Stimulated activated CD8-positive, alpha-beta memory T cell treated with anti-CD3 and anti-CD28 coated beads, Interleukin-4, amount 100 ng/mL, for 48 hours (primary cell): ENCODE measurements around the gene FAM111B.
"Not testable (repeated sequence)": the region's sequence is repeated elsewhere in the genome, so short reads cannot be mapped to it uniquely, and the experiment has no call there.

Experiments
- DNase-seq: peaks from one replicate; pipeline ENCODE4 v3.0.0-alpha.2; 2020

The FAM111B gene

DNA sequence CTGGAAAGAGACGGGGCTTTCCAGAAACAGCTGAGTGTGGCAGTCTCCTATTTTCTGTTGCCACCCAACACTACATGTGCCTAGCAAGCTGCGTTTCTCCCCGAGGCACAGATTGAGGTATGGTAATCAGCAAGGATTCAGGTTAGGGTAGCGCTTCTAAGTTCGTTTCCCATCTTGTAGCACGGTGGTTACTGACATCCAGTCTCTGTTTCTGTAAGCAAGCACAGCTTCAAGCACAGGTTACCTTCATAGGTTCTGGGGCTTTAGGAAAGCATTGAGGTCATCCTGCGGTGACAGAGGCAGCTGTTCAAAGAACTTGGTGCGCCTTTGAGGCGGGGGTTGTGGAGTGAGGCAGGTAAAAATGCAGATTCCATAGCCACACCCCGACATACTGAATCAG, 684 bp downstream of the FAM111B start:
- DNase-seq: peak; percentile 27

DNA sequence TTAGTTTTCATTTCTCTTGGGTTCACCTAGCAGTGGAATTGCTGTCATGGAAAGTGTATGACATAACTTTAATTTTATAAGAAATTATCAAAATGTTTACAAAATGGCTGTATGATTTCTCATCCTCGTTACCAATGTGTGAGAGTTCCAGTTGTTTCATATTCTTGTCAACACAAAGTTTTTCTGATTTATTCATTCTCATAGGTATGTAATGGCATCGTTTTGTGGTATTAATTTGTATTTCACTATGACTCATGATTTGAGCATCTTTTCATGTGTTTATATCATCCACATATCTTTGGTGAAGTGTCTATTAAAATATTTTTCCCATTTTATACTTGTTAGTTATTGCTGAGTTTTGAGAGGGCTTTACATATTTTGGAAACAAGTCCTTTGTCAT, 5.5 kb downstream of the FAM111B start:
- DNase-seq: no peak

DNA sequence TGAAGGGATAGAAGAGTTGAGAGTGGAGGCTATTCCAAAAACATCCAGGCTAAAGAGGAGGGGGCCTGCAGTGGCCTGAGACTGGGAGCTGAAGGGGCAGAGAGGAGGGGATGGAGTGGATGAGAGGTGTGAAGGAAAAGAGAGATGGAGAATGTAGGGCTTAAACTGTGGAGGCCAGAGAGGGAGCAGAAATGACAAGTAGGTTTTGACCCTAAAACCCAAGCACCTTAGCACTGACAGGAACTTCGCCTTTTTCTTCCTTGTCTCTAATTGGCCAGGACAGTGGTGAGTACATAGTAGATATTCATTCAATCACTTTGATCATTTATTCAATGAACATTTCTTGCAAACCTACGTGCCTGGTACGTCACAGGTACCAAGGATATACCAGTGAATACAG, 7.3 kb downstream of the FAM111B start:
- no peak for DNase-seq

DNA sequence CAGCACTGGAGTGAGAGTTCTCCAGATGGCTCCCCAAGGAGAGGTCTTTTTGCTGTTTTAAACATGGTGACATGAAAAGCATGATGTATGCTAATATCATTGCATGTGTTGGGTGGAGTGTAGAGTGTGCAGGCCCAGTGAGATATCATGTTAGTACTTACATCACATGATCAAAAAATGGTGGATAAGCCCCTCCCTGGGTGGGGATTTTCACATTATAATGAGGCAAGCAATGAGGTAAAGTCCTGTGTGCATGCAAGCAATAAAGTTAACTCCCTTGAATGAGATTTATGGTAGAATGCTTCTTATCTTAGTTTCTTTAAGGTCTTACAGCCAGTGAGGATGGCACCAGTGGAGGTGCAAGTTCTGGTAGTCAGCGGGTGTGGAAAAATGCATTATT, 8.5 kb downstream of the FAM111B start:
- DNase-seq: no peak

DNA sequence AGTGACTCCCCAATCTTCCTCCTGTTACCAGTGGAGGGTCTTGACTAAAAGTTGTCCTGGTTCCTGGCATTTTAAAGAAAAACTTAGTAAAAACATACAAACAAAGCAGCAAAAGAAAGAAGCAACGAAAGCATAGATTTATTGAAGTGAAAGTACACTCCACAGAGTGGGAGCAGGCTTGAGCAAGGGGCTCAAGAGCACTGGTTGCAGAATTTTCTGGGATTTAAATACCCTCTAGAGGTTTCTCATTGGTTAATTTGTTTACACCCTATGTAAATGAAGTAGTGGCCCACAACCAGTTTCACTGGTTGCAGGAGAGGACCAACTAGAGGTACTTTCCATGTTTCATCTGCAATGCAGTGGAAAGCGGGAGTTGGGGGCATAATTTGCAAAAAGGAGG, 10.7 kb downstream of the FAM111B start:
- DNase-seq: no peak

DNA sequence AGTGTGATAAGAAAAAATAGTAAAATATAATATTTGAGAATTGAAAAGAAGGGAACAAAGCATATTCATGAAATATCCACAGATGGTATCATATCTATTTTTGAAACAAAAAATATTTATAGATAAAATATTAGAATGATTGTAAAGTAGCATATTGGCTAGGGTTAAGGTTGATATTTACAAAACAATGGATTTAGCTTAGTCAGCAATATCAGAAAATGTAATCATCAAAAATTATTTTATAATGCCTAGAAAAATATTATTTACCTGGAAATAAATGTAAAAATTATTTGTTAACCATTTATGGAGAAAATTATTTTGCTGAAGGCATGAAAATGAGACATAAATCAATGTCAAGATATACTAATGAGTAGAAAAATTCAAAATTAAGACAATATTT, 12.8 kb downstream of the FAM111B start:
- DNase-seq: no peak

DNA sequence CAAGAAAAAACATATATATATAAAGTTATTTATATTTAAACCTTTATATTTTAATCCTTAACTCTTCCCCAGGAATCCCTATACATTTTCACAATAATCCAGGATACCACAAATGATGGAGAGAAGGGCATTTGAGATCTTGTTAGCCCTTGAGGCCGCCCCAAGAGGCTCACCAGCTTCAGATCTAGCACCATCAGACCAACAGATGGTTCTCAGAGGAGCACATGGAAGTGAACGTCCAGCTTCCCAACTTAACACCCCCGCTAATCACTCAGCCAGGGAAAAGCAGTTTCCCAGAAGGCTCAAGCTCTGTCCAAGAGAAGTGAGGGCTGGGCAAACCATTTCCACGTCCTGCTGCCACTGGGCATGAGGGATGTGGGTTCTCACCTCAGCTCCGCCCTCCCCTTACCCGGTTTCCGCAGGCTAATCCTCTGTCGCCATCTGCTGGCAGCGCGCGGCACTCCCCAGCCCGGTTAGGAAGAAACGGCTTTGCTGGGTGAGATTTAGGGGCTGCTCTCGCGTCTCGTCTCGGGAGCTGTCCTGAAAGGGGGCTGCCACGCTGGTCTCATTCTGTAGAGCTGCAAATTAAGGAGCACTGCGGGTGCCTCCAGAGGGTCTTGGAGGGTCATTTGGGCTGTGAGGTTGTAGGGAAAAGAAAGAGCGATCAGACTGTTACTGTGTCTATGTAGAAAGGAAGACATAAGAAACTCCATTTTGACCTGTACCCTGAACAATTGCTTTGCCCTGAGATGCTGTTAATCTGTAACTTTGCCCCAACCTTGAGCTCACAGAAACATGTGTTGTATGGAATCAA, 28.8 kb downstream of the FAM111B start:
- DNase-seq: peak; percentile 96

DNA sequence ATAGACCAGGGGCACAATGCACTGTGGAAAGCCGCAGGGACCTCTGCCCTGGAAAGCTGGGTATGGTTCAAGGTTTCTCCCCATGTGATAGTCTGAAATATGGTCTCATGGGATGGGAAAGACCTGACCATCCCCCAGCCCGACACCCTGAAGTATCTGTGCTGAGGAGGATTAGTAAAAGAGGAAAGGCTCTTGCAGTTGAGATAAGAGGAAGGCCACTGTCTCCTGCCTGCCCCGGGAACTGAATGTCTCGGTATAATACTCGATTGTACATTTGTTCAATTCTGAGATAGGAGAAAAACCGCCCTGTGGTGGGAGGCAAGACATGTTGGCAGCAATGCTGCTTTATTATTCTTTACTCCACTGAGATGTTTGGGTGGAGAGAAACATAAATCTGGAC, 29.5 kb downstream of the FAM111B start:
- DNase-seq: not testable (repeated sequence)

DNA sequence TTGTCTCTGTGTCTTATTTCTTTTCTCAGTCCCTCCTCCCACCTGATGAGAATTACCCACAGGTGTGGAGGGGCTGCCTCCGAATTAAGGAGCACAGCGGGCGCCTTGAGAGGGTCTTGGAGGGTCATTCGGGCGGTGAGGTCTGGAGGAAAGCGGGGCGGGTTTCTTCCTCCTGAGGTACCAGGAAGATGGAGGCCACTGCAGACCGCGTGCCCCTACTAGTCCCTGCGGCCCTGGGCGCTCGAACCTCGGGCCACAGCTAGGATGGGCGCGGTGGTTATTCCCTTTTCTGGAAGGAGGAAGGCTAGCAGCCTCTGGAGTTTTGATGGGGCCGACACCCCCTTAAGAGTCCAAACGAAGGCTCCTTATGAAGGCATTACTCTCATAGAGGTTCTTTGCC, 30.2 kb downstream of the FAM111B start:
- DNase-seq: no peak

DNA sequence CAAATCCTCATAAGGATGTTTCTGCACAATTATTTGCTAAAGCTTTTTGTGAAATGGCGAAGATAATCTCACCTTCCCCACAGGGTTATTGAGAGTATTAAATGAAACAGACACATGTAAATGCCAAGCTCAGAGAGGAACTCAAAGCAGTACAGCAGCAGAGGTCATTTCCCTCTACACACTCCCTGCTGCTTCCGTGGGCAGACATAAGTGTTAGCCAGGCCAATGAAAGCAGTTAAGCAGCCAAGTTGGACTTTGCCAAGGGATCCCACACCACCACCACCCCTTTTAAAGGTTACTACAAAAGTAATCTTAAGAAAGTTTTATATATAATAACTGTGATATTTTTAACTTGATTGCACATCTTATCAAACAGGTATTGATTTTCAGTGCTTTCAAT, 31.6 kb downstream of the FAM111B start:
- DNase-seq: no peak

DNA sequence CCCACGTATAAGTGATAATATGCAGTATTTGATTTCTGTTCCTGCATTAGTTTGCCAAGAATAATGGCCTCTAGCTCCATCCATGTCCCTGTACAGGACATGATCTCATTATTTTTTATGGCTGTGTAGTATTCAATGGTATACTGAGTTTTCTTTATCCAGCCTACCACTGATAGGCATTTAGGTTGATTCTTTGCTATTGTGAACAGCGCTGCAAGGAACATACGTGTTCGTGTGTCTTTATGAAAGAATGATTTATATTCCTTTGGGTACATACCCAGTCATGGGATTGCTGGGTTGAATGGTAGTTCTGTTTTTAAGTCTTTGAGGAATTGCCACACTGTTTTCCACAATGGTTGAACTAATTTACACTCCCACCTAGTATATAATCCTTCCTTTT, 34.2 kb downstream of the FAM111B start:
- no peak for DNase-seq

DNA sequence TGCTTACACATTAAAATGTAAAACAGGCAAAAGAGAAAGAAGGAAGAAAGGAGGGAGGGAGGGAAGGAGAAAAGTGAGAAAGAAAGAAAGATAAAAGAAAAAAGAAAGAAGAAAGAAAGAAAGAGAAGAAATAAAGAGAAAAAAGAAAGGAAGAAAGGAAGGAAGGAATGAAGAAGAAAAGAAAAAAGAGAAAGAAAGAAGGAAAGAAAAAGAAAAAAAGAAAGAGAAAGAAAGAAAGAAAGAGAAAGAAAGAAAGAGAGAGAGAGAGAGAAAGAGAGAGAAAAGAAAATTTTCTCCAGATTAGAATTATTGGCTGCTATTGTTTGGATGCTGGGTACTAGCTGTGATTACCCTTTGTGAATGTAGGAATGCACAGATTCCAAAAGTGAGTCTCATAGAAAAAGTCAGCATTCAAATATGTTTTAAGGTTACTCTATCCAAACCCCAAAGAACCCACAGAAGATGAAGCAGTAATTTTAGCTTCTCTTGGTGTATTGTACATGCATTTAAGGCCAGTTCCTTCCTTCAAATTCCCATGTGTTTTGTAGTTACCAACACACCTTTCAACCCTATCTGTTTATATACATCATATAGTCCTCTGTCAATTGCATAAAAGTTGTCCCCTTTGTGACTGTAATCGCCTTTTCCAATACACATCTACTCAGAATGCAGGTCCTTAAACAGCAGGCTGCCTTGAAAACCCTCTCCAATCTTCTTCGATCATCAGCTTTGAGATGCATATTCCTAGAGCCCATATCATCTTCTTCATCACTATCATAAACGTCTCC, 34.8 kb downstream of the FAM111B start:
- no peak for DNase-seq

DNA sequence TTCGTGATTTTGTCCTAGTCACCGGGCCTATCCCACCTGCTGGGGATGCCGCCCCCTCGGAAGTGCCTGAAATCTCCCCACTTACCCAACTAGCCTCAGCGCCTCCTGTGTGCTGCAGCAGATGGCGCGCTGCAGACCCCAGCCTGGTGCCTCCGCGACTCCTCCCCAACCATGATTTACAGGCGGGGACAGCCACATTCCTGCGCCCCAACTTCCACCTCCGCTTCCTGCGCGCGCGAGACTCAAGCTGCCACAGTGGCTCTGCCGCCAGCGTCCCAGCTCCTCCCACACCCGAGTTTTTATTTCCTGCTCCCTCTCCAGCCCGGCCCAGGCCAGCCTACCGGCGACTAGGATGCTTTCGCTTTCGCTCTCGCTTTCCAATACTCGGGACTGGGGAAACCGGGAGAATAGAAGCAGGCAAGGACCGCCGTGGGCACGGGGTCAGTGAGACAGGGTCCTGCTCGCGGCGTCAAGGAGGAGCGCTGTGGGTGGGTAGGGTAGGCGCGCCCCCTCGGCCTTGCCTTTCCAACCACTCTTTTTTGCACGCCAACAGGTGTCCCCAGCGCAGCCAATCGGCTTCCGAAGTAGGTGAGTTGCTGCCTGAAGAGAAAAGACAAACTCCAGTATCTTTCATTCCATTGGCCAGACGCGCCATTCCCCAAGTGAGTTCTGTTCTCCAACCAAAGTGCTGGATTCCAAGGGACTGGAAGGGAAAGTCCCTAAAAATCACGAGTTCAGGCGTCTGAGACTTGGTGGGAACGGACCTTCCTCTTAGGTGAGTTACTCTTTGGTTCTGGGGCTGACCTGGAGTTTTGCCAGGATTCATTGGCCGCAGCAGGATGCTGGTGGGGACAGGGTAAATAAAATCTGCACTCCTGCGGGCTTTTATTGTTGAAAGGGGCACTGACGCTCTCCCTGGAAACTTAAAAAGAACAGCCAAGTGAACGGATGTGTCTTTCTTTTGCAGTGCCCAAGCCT, 35.8 kb downstream of the FAM111B start, which contains the start of gene FAM111A:
Gene FAM111A (plus strand): TSS at position 327 of the 978 bp plus-strand sequence. CDS start 6,017 bp downstream, outside the sequence.
- DNase-seq: peak; percentile 86

DNA sequence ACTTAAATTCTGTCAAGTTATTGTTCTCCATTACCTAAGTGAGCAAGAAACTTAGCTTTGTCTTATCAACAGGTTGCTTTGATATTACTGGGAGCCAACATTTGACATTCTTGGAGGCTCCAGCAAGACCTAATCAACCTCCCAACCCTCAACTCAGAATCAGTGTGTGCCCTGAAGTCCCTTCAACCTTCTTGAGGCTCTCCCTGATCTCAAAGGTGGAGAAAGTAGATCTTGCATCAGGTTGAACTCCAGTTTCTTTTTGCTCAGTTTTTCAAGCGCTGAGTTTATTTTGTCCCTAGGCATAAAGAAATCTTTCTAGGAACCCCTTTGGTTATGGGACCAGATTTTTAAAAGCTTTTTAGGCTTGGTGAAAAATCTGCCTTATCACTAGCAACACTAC, 37.1 kb downstream of the FAM111B start:
- no peak for DNase-seq

DNA sequence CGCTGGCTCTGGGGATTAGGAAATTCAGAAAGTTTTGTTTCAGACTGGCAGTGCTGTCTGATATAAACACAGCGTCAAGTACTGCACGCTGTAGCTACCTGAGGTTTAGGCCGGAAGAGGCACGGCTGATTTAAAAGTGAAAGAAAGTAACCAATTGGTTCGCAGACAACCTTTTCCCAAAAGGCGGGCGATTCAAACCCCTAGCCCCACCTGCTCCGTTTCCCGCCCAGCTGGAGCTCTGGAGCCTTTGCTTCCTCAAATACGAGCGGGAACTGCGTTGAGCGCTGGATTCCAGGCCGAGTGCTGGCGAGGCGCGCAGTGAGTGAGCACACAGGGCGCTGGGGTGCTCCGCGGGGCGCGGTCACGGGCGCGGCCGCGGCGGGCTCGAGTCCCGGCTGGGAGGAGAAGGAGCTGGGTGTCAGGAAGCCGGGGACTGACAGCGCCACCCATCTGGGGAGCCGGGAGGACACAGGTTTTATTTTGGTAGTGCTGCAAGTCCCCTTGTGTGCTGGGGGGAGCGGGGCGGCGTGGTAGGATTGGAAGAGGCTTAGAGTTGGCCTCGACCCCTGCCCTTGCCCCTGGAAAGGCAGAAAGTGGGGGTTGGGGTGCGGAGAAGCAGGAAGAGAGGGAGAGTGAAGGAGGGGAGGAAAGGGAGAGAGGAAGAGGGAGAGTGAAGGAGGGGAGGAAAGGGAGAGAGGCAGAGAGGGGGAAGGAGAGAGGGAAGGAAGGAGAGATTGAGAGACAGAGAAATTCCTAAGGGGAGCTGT, 37.7 kb downstream of the FAM111B start:
- peak; percentile 80 for DNase-seq

DNA sequence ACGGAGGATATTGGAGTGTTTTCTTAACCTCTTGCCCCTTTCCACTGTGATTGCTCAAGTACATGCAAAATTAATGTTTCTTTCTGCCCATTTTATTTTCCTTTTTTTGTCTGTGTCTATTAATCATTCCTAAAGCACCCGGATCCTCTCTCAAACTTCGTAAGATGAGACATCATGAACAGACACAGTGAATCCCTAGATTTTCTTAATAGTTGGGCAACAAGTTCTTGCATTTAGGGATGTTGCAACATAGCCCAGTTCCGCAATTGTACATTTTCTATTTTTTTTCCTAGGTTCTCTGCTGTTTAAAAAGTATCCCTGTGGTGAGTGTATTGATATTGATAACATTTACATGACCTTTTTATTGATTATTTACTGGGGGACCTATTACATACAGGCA, 38.5 kb downstream of the FAM111B start:
- no peak for DNase-seq

DNA sequence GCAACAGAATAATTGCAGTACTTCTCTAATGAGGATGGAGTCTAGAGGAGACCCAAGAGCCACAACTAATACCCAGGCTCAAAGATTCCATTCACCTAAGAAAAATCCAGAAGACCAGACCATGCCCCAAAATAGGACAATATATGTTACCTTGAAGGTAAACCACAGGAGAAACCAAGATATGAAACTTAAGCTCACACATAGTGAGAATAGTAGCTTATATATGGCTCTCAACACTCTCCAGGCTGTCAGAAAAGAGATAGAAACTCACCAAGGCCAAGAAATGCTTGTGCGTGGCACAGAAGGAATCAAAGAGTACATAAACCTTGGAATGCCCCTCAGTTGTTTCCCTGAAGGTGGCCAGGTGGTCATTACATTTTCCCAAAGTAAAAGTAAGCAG, 44.7 kb downstream of the FAM111B start:
- no peak for DNase-seq

DNA sequence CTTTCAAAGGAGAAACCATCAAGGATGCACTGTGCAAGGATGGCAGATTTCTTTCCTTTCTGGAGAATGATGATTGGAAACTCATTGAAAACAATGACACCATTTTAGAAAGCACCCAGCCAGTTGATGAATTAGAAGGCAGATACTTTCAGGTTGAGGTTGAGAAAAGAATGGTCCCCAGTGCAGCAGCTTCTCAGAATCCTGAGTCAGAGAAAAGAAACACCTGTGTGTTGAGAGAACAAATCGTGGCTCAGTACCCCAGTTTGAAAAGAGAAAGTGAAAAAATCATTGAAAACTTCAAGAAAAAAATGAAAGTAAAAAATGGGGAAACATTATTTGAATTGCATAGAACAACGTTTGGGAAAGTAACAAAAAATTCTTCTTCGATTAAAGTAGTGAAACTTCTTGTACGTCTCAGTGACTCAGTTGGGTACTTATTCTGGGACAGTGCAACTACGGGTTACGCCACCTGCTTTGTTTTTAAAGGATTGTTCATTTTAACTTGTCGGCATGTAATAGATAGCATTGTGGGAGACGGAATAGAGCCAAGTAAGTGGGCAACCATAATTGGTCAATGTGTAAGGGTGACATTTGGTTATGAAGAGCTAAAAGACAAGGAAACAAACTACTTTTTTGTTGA, 45.4 kb downstream of the FAM111B start:
- DNase-seq: no peak

DNA sequence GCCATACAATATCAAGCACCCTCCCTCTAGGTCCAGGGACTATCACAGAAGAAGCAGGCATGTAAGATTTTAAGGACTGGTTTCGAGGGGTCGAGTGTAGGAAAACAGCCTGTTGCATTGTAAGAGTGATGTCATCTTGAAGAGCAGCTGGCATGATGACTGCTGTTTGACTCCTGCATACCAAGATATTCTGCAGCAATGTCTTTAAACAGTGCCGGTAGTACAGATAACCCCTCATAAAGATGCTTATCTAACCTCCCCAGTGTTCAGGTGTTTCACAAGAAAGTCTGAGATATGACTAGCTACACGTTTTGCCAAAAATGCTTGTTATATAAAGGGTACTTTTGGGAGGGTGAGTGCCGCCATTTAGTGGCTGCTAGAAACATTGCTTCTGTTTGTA, 47.6 kb downstream of the FAM111B start:
- no peak for DNase-seq

DNA sequence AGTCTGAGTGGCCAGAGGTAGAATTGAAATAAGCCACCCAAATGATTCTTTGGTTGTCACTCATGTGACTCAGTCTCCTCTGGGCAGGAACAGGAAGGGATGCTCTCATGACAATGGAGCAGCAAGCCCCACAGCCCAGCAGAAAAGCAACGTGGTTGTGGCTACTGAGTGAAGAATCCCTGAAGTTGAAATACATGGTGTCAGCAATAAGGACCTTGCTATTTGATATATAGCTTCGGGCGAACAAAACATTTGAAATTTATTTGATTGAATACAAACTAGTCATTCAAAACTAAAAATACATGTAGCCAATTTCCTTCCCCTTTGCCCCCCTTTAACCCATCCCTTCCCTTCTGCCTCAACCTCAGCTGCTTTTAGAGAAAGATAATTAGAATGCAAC, 50.4 kb downstream of the FAM111B start:
- no peak for DNase-seq

DNA sequence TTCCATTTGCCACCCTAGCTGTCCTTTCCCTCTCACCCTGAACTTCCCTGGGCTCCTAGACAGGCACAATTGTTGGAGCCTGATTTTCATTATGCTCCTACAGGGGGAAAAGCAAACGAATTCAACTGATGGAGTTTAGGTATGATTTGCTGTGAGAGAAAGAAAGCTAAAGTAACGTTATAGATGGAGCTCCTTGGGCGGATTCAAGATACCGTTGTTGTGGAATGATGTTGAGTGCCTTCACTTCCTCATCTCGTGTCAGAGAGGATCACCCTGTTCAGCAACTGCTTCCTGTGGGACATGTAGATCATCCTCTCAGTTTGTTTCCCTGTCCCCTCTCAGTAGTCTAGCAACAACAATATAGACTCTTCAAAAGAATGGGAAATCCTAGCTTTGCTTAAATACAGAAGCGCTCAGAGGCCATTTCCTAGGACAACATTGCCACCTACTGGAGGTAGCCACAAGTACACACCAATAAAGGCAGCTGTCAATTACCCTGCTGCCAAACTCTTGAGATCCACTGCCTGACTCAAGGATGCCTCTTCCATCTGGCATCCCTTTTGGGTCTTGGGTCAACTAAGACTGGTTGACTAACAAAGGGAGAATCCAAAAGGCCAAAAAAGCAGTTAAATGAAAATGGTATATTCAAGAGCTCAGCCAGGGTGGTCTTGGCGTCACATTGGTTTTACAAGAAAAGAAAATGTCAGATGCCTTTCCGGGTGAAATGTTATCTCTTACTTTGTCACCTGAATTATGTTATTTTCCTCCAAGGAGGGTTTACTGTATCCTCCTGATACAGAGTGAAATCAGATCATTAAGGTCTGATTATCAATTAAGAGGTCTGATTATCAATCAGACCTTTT, 51.4 kb downstream of the FAM111B start:
- DNase-seq: peak; percentile 64
